HEK293 (cell line): Measurements from ENCODE around the gene PROCA1.

ENCODE experiments used
- EGR2 ChIP-seq: fragments of 450-650 bp; formaldehyde crosslinking; IDR thresholded peaks from 2 replicates; pipeline ENCODE4 v1.5.1; 2016; ENCODE audit warnings: low read depth, missing biosample characterization, missing genetic modification characterization
- GLI4 ChIP-seq: fragments of 450-650 bp; formaldehyde crosslinking; IDR thresholded peaks from 2 replicates; pipeline ENCODE4 v1.5.1; 2016; ENCODE audit warnings: missing biosample characterization, missing genetic modification characterization
- HOXC10 ChIP-seq: sonication (generic); formaldehyde crosslinking; IDR thresholded peaks from 2 replicates; pipeline ENCODE4 v1.8.1; 2023; ENCODE audit warnings: mild to moderate bottlenecking, missing genetic modification reagents
- KLF10 ChIP-seq: fragments of 450-650 bp; IDR thresholded peaks from 2 replicates; pipeline ENCODE4 v1.5.1; 2018; ENCODE audit warnings: missing biosample characterization, mild to moderate bottlenecking, missing genetic modification characterization
- KLF9 ChIP-seq: fragments of 450-650 bp; formaldehyde crosslinking; IDR thresholded peaks from 2 replicates; pipeline ENCODE4 v1.5.1; 2016; ENCODE audit warnings: missing biosample characterization, missing genetic modification characterization, low read depth
- SETDB1 ChIP-seq: IDR thresholded peaks from one replicate; pipeline ENCODE4 v1.6.1; 2017; ENCODE audit warnings: mild to moderate bottlenecking, low read length, moderate library complexity, mixed read lengths; ENCODE audit not compliant: insufficient read length
- WT1 ChIP-seq: fragments of 450-650 bp; formaldehyde crosslinking; IDR thresholded peaks from 2 replicates; pipeline ENCODE4 v1.5.1; 2016; ENCODE audit warnings: missing biosample characterization, missing genetic modification characterization
- YY2 ChIP-seq: fragments of 450-650 bp; formaldehyde crosslinking; IDR thresholded peaks from 2 replicates; pipeline ENCODE4 v1.5.1; 2016; ENCODE audit warnings: missing biosample characterization, missing genetic modification characterization
- ZBTB20 ChIP-seq: fragments of 450-650 bp; formaldehyde crosslinking; IDR thresholded peaks from 2 replicates; pipeline ENCODE4 v1.5.1; 2016; ENCODE audit warnings: missing biosample characterization, missing genetic modification characterization
- ZNF112 ChIP-seq: fragments of 450-650 bp; formaldehyde crosslinking; IDR thresholded peaks from 2 replicates; pipeline ENCODE4 v1.5.0; 2017; ENCODE audit warnings: missing biosample characterization, missing genetic modification characterization
- ZNF121 ChIP-seq: fragments of 450-650 bp; formaldehyde crosslinking; IDR thresholded peaks from 2 replicates; pipeline ENCODE4 v1.5.1; 2016; ENCODE audit warnings: missing biosample characterization, missing genetic modification characterization
- ZNF146 ChIP-seq: fragments of 450-650 bp; formaldehyde crosslinking; IDR thresholded peaks from 2 replicates; pipeline ENCODE4 v1.5.1; 2016; ENCODE audit warnings: missing biosample characterization, missing genetic modification characterization
- ZNF274 ChIP-seq, 2 experiments: fragments of 200-500 bp in 1 of 2; fragments of 450-650 bp in 1 of 2; sonication (Bioruptor generic) in 1 of 2; formaldehyde crosslinking in 1 of 2; IDR thresholded peaks; 2 replicates each; pipeline versions ENCODE4 v1.5.1 to v1.6.1; 2014 to 2016; ENCODE audit warnings: borderline replicate concordance in 1 of 2, inconsistent platforms in 1 of 2, low read length in 1 of 2, missing biosample characterization in 1 of 2, missing genetic modification characterization in 1 of 2
- ZNF292 ChIP-seq: fragments of 450-650 bp; formaldehyde crosslinking; IDR thresholded peaks from 2 replicates; pipeline ENCODE4 v1.5.1; 2016; ENCODE audit warnings: low read depth, missing biosample characterization, missing genetic modification characterization, borderline replicate concordance
- ZNF37A ChIP-seq: fragments of 450-650 bp; IDR thresholded peaks from 2 replicates; pipeline ENCODE4 v1.5.1; 2018; ENCODE audit warnings: missing biosample characterization, missing genetic modification characterization
- ZNF404 ChIP-seq: fragments of 450-650 bp; formaldehyde crosslinking; IDR thresholded peaks from 2 replicates; pipeline ENCODE4 v1.5.1; 2017; ENCODE audit warnings: missing biosample characterization, missing genetic modification characterization
- ZNF596 ChIP-seq: fragments of 450-650 bp; IDR thresholded peaks from 2 replicates; pipeline ENCODE4 v1.5.0; 2018; ENCODE audit warnings: missing biosample characterization, mild to moderate bottlenecking, missing genetic modification characterization, moderate library complexity
- ZNF660 ChIP-seq: fragments of 450-650 bp; IDR thresholded peaks from 2 replicates; pipeline ENCODE4 v1.5.1; 2018; ENCODE audit warnings: missing biosample characterization, mild to moderate bottlenecking, missing genetic modification characterization
- ZNF830 ChIP-seq: fragments of 450-650 bp; IDR thresholded peaks from 2 replicates; pipeline ENCODE4 v1.5.0; 2018; ENCODE audit warnings: missing biosample characterization, missing genetic modification characterization, low read depth, mild to moderate bottlenecking, moderate library complexity
- ZXDB ChIP-seq: fragments of 450-650 bp; formaldehyde crosslinking; IDR thresholded peaks from 2 replicates; pipeline ENCODE4 v1.5.1; 2016; ENCODE audit warnings: missing biosample characterization, missing genetic modification characterization
- TF ChIP-seq, protein P1 (sequence below): fragments of 450-650 bp; formaldehyde crosslinking; conservative IDR thresholded peaks from 2 replicates; pipeline ENCODE4 v1.5.1; 2016; ENCODE audit warnings: low read depth, missing biosample characterization, missing genetic modification characterization
- TF ChIP-seq, protein P2 (sequence below): fragments of 450-650 bp; formaldehyde crosslinking; IDR thresholded peaks from 2 replicates; pipeline ENCODE4 v1.5.1; 2016; ENCODE audit warnings: missing biosample characterization, missing genetic modification characterization, low read depth
- TF ChIP-seq, protein P3 (sequence below): fragments of 450-650 bp; formaldehyde crosslinking; IDR thresholded peaks from 2 replicates; pipeline ENCODE4 v1.5.1; 2016; ENCODE audit warnings: missing biosample characterization, missing genetic modification characterization
- TF ChIP-seq, protein P4 (sequence below): fragments of 450-650 bp; formaldehyde crosslinking; IDR thresholded peaks from 2 replicates; pipeline ENCODE4 v1.5.1; 2016; ENCODE audit warnings: missing biosample characterization, missing genetic modification characterization
- TF ChIP-seq, protein P5 (sequence below): fragments of 450-650 bp; formaldehyde crosslinking; IDR thresholded peaks from 2 replicates; pipeline ENCODE4 v1.5.1; 2016; ENCODE audit warnings: missing biosample characterization, missing genetic modification characterization
- TF ChIP-seq, protein P6 (sequence below): fragments of 450-650 bp; formaldehyde crosslinking; IDR thresholded peaks from 2 replicates; pipeline ENCODE4 v1.5.1; 2017; ENCODE audit warnings: missing biosample characterization, missing genetic modification characterization

PROCA1 gene

DNA sequence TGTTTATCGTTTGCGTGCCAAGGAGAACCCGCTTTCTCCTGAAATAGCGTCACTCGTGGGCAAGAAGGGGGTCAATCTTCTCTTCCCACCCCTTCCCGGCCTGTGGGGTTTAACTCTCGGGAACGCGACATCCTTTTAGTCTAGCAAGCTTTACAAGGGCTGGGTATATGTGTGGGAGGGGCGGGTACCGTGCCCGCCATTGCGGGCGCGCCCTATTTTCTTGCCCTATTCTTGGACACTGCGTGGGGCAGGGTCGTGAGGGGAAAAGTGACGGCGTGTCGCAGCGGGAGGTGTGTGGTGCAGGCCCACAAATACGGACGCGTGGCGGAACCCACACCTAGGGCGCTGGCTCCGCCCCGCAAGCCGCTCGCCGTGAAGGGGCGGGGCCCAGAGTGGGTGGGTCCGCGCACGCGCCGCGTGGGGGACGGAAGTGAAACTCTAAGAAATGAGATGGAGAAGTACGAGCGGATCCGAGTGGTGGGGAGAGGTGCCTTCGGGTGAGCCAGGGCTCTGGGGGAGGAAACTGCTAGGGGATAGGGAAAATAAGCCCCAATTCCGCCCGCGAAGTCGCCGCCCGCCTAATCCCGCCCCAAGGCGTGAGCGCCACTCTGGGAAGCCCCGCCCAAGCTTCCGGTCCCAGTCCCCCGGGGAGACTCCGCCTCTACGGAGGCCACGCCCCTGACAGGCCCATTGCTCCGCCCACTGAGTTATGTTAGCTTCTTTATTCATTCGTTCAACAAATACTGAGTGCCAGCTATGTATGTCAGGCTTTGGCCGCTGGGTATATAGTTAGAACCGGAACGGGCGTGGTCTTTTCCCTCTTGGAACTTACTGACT, 16.9 kb upstream of the PROCA1 start, which contains the start of gene NEK8 (continued):
- TF ChIP-seq, protein P1, sequence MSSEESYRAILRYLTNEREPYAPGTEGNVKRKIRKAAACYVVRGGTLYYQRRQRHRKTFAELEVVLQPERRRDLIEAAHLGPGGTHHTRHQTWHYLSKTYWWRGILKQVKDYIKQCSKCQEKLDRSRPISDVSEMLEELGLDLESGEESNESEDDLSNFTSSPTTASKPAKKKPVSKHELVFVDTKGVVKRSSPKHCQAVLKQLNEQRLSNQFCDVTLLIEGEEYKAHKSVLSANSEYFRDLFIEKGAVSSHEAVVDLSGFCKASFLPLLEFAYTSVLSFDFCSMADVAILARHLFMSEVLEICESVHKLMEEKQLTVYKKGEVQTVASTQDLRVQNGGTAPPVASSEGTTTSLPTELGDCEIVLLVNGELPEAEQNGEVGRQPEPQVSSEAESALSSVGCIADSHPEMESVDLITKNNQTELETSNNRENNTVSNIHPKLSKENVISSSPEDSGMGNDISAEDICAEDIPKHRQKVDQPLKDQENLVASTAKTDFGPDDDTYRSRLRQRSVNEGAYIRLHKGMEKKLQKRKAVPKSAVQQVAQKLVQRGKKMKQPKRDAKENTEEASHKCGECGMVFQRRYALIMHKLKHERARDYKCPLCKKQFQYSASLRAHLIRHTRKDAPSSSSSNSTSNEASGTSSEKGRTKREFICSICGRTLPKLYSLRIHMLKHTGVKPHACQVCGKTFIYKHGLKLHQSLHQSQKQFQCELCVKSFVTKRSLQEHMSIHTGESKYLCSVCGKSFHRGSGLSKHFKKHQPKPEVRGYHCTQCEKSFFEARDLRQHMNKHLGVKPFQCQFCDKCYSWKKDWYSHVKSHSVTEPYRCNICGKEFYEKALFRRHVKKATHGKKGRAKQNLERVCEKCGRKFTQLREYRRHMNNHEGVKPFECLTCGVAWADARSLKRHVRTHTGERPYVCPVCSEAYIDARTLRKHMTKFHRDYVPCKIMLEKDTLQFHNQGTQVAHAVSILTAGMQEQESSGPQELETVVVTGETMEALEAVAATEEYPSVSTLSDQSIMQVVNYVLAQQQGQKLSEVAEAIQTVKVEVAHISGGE (tag by site-specific recombination): peak; percentile 73
- TF ChIP-seq SETDB1 (no peak), ZNF292 (tag by site-specific recombination) (no peak), ZNF830 (tag by site-specific recombination) (no peak), ZXDB (no peak), WT1 (no peak), ZNF37A (tag by site-specific recombination) (no peak), ZNF121 (tag by site-specific recombination) (peak; percentile 54; the same call in 1 of the 2 replicates), EGR2 (peak; percentile 80), YY2 (no peak), GLI4 (tag by site-specific recombination) (no peak), ZNF112 (no peak), ZNF146 (peak; percentile 6), ZNF404 (no peak), ZNF274 (IDR thresholded peaks at IDR 0.05; ENCODE audit: low read length) (no peak), ZNF274 (tag by site-specific recombination; IDR thresholded peaks at IDR 0.05; ENCODE audit: borderline replicate concordance) (no peak), ZNF596 (tag by site-specific recombination) (no peak), ZBTB20 (tag by site-specific recombination) (no peak), HOXC10 (CRISPR knock-in tag) (no peak), KLF9 (tag by site-specific recombination) (peak; percentile 98), ZNF660 (tag by site-specific recombination) (no peak), KLF10 (tag by site-specific recombination) (peak; percentile 81)
- TF ChIP-seq, protein P2, sequence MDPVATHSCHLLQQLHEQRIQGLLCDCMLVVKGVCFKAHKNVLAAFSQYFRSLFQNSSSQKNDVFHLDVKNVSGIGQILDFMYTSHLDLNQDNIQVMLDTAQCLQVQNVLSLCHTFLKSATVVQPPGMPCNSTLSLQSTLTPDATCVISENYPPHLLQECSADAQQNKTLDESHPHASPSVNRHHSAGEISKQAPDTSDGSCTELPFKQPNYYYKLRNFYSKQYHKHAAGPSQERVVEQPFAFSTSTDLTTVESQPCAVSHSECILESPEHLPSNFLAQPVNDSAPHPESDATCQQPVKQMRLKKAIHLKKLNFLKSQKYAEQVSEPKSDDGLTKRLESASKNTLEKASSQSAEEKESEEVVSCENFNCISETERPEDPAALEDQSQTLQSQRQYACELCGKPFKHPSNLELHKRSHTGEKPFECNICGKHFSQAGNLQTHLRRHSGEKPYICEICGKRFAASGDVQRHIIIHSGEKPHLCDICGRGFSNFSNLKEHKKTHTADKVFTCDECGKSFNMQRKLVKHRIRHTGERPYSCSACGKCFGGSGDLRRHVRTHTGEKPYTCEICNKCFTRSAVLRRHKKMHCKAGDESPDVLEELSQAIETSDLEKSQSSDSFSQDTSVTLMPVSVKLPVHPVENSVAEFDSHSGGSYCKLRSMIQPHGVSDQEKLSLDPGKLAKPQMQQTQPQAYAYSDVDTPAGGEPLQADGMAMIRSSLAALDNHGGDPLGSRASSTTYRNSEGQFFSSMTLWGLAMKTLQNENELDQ (tag by site-specific recombination): no peak
- TF ChIP-seq, protein P3, sequence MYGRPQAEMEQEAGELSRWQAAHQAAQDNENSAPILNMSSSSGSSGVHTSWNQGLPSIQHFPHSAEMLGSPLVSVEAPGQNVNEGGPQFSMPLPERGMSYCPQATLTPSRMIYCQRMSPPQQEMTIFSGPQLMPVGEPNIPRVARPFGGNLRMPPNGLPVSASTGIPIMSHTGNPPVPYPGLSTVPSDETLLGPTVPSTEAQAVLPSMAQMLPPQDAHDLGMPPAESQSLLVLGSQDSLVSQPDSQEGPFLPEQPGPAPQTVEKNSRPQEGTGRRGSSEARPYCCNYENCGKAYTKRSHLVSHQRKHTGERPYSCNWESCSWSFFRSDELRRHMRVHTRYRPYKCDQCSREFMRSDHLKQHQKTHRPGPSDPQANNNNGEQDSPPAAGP (tag by site-specific recombination): peak; percentile 39
- TF ChIP-seq, protein P4, sequence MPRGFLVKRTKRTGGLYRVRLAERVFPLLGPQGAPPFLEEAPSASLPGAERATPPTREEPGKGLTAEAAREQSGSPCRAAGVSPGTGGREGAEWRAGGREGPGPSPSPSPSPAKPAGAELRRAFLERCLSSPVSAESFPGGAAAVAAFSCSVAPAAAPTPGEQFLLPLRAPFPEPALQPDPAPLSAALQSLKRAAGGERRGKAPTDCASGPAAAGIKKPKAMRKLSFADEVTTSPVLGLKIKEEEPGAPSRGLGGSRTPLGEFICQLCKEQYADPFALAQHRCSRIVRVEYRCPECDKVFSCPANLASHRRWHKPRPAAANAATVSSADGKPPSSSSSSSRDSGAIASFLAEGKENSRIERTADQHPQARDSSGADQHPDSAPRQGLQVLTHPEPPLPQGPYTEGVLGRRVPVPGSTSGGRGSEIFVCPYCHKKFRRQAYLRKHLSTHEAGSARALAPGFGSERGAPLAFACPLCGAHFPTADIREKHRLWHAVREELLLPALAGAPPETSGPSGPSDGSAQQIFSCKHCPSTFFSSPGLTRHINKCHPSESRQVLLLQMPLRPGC (tag by site-specific recombination): 0 out of 2 replicates have a peak, but pooled peaks have one; percentile 36
- TF ChIP-seq, protein P5, sequence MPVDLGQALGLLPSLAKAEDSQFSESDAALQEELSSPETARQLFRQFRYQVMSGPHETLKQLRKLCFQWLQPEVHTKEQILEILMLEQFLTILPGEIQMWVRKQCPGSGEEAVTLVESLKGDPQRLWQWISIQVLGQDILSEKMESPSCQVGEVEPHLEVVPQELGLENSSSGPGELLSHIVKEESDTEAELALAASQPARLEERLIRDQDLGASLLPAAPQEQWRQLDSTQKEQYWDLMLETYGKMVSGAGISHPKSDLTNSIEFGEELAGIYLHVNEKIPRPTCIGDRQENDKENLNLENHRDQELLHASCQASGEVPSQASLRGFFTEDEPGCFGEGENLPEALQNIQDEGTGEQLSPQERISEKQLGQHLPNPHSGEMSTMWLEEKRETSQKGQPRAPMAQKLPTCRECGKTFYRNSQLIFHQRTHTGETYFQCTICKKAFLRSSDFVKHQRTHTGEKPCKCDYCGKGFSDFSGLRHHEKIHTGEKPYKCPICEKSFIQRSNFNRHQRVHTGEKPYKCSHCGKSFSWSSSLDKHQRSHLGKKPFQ: no peak
- TF ChIP-seq, protein P6, sequence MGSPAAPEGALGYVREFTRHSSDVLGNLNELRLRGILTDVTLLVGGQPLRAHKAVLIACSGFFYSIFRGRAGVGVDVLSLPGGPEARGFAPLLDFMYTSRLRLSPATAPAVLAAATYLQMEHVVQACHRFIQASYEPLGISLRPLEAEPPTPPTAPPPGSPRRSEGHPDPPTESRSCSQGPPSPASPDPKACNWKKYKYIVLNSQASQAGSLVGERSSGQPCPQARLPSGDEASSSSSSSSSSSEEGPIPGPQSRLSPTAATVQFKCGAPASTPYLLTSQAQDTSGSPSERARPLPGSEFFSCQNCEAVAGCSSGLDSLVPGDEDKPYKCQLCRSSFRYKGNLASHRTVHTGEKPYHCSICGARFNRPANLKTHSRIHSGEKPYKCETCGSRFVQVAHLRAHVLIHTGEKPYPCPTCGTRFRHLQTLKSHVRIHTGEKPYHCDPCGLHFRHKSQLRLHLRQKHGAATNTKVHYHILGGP (tag by site-specific recombination): no peak
